ENCODE data around the gene SLC32A1.

- no peak for TF ChIP-seq CTCF (IDR thresholded peaks at IDR 0.05)
- no peak for TF ChIP-seq EP300 (IDR thresholded peaks at IDR 0.05)
Observed at GRCh38 chr20:38697306-38697705, 27.0 kb upstream of the SLC32A1 start.

All from tibial nerve (tissue), 4 donors.